Activated naive CD8-positive, alpha-beta T cell treated with anti-CD3 and anti-CD28 coated beads, Interleukin-2, amount 10 ng/mL, durations not matched to agents 7 days and 5 days (primary cell): Measurements from ENCODE around the gene SLC25A48. TPM values are rescaled to one million over a fixed set of nuclear protein-coding genes. Genes with fewer than 3 reads are reported as not detected.
"Not testable (repeated sequence)": the region's sequence is repeated elsewhere in the genome, so short reads cannot be mapped to it uniquely, and the experiment has no call there.

Source experiments
- ATAC-seq: fragments of 150-1000 bp; cut with Tn5 transposase; one replicate; pipeline ENCODE4 v1.10.0; 2021; ENCODE audit warnings: low read depth, moderate library complexity
- POLR2A ChIA-PET: fragments of 350-600 bp; sonication (Branson Sonifier 250); formaldehyde crosslinking; loops from one replicate; lab custom pipeline; 2021; ENCODE audit warnings: antibody characterized with exemption; lab: Charles Lee
- DNase-seq: peaks from one replicate; pipeline ENCODE4 v3.0.0; 2021
- H3K27ac Mint-ChIP-seq: one replicate; pipeline ENCODE4 v1.8.0; 2022; ENCODE audit warnings: mild to moderate bottlenecking, mixed read lengths
- H3K27me3 Mint-ChIP-seq: one replicate; pipeline ENCODE4 v1.8.0; 2022; ENCODE audit warnings: mild to moderate bottlenecking, moderate library complexity, mixed read lengths
- H3K36me3 Mint-ChIP-seq: one replicate; pipeline ENCODE4 v1.8.0; 2021; ENCODE audit warnings: mild to moderate bottlenecking, mixed read lengths
- H3K4me1 Mint-ChIP-seq: one replicate; pipeline ENCODE4 v1.8.0; 2021; ENCODE audit warnings: mixed read lengths
- H3K4me3 Mint-ChIP-seq: one replicate; pipeline ENCODE4 v1.8.0; 2022; ENCODE audit warnings: mild to moderate bottlenecking, moderate library complexity, mixed read lengths
- H3K9me3 Mint-ChIP-seq: one replicate; pipeline ENCODE4 v1.8.0; 2021; ENCODE audit warnings: mixed read lengths
- total RNA-seq, 2 experiments: library from RNA; stranded (reverse); gene quantifications; one replicate each; pipeline ENCODE4 v1.2.3, GENCODE V29; 2021

The SLC25A48 gene
- total RNA-seq, 2 experiments from 2014 or later: not detected

DNA sequence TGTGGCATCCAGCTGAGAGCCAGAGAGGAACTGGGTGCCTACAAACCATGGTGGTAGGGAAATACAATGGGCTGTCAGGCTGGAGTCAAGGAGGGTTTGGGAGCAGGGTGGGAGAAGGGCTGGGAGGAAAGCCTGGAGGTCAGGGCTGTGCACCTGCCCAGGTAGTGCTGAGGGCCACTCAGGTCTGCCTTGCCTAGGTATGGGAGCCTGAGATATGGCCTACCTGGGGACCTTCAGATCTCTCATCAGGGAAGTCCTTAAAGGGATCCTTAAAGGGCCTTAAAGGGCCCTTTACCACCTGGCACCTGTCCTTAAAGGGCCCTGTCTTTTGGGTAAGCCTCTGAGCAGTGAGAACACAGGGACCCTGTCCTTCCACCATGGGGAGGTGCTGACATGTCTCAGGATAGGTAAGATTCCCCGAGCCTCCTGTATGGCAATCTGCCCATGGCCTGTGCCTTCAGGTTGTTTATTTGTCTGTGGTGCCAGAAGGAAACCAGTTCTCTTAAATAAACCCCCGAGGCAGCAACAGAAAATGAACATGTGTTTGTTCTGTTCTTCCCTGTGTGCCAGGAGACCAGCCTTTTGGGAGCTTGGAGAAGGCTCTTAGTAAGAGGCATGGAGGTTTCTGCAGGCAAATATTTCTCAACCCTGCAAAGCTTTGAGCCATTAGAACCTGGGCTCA lies 23.3 kb downstream of the SLC25A48 start:
- H3K4me3 Mint-ChIP-seq: no peak overlapping the region
- H3K4me1 Mint-ChIP-seq: no peaks in the 10 kb centered on the region
- no peaks in the 10 kb centered on the region for H3K36me3 Mint-ChIP-seq
- no peak for DNase-seq
- H3K27ac Mint-ChIP-seq: no peak overlapping the region
- H3K27me3 Mint-ChIP-seq: peaks cover 8% of the 10 kb centered on the region
- no peak for ATAC-seq
- POLR2A ChIA-PET: no interaction called here
- no peaks in the 10 kb centered on the region for H3K9me3 Mint-ChIP-seq

DNA sequence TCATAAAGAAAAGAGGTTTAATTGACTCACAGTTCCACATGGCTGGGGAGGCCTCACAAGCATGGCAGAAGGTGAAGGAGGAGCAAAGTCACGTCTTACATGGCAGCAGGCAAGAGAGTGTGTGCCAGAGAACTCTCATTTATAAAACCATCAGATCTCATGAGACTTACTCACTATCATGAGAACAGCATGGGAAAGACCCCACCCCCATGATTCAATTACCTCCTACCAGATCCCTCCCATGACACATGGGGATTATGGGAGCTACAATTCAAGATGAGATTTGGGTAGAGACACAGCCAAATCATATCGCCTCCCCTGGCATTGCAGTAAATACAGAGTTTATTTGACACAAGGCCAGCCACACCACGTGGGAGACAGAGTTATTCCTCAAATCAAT lies 24.7 kb downstream of the SLC25A48 start:
- H3K4me1 Mint-ChIP-seq, H3K27me3 Mint-ChIP-seq: not testable (repeated sequence)

DNA sequence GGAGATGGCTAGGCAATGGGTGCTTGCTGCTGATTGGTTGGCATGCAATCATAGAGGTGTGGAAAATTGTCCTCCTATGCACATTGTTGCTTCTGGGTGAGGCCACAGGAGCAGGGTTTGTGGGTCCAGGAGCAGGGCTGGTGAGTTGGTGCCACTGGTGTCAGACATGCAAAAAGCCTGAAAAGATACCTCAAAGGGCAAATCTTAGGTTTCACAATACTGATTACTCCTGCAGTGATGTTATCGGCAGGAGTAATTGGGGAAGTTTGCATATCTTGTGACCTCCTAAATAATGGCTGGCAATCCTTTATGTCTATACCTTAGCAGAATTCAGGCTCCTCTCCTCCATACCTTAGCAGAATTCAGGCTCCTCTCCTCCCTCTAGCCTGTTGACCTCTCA lies 25.2 kb downstream of the SLC25A48 start:
- DNase-seq: no peak
- no peaks in the 10 kb centered on the region for H3K9me3 Mint-ChIP-seq
- no peak overlapping the region for H3K4me3 Mint-ChIP-seq
- H3K36me3 Mint-ChIP-seq: no peaks in the 10 kb centered on the region
- H3K4me1 Mint-ChIP-seq: no peaks in the 10 kb centered on the region
- ATAC-seq: no peak
- no peak overlapping the region for H3K27ac Mint-ChIP-seq
- H3K27me3 Mint-ChIP-seq: peaks cover 10% of the 10 kb centered on the region
- POLR2A ChIA-PET: no interaction called here

More for the DNA sequence above, 24.7 kb downstream of the SLC25A48 start:
- DNase-seq, H3K9me3 Mint-ChIP-seq, ATAC-seq, H3K27ac Mint-ChIP-seq, H3K36me3 Mint-ChIP-seq, POLR2A ChIA-PET, H3K4me3 Mint-ChIP-seq: not testable (repeated sequence)

DNA sequence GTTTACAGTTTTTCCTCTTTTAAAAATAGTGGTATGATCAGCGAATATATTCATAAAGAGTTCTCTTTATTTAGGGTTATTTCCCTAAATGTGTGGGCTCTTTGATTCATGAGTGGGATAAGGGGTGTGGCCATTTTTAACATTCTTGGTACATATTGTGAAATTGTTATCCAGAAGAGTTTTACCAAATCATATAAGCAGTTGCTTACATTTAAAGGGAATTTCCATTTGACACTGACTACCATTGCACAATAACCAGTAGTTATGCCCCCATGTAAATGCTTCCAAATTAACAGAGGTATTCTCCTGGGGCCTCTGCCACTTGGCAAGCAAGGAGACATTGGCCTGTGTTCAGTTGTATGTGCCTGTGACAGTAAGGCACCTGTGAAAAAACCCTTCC lies 27.2 kb downstream of the SLC25A48 start:
- peaks cover 1% of the 10 kb centered on the region for H3K27me3 Mint-ChIP-seq
- H3K9me3 Mint-ChIP-seq: no peaks in the 10 kb centered on the region
- ATAC-seq (no peak), DNase-seq (no peak)
- H3K36me3 Mint-ChIP-seq: no peaks in the 10 kb centered on the region
- H3K4me3 Mint-ChIP-seq: no peak overlapping the region
- no peak overlapping the region for H3K27ac Mint-ChIP-seq
- H3K4me1 Mint-ChIP-seq: no peaks in the 10 kb centered on the region
- POLR2A ChIA-PET: no interaction called here

DNA sequence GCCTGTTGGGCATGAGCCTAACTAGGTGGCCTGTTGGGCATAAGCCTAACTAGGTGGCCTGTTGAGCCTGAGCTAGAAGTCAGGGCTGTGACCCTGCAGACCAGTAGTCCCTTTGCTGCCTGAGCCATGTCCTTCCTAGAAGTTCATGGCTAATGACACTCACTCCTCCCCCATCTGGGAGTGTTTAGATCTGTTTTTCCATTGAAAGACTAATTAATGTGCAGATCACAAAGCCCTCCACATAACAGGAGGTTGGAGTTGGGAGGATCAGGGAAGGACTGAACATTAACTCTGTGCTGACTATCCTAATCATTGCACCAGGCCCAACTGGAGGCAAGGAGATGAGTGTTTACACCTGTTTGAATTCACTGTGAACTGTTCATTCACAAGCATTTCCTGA lies 27.6 kb downstream of the SLC25A48 start:
- DNase-seq (no peak), ATAC-seq (no peak)
- Mint-ChIP-seq H3K27me3 (peaks cover 1% of the 10 kb centered on the region), H3K36me3 (no peaks in the 10 kb centered on the region), H3K4me3 (no peak overlapping the region), H3K9me3 (no peaks in the 10 kb centered on the region), H3K4me1 (no peaks in the 10 kb centered on the region), H3K27ac (no peak overlapping the region)
- POLR2A ChIA-PET: no interaction called here

DNA sequence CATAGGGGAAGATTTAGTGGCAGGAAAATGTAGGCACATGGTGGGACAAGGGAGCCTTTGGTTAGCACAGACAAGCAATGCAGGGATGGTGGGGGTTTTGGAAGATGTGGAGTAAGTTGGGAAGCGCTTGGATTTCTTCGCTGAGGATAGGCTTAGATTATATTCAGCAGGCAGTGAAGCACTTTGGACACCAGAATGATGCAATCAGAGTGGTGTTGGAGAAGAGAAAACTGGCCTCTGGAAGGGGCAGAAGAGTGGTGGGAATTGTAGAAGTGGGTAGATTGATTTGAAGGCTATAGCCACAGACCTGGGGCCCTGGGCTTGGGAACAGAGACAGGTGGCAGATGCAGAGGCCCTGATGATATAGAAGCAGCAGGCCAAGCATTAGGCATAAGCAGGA lies 28.3 kb downstream of the SLC25A48 start:
- no peak overlapping the region for H3K4me3 Mint-ChIP-seq
- no peaks in the 10 kb centered on the region for H3K4me1 Mint-ChIP-seq
- no peak overlapping the region for H3K27ac Mint-ChIP-seq
- no peaks in the 10 kb centered on the region for H3K9me3 Mint-ChIP-seq
- no peak for ATAC-seq
- peaks cover 1% of the 10 kb centered on the region for H3K27me3 Mint-ChIP-seq
- H3K36me3 Mint-ChIP-seq: no peaks in the 10 kb centered on the region
- POLR2A ChIA-PET: no interaction called here
- no peak for DNase-seq

DNA sequence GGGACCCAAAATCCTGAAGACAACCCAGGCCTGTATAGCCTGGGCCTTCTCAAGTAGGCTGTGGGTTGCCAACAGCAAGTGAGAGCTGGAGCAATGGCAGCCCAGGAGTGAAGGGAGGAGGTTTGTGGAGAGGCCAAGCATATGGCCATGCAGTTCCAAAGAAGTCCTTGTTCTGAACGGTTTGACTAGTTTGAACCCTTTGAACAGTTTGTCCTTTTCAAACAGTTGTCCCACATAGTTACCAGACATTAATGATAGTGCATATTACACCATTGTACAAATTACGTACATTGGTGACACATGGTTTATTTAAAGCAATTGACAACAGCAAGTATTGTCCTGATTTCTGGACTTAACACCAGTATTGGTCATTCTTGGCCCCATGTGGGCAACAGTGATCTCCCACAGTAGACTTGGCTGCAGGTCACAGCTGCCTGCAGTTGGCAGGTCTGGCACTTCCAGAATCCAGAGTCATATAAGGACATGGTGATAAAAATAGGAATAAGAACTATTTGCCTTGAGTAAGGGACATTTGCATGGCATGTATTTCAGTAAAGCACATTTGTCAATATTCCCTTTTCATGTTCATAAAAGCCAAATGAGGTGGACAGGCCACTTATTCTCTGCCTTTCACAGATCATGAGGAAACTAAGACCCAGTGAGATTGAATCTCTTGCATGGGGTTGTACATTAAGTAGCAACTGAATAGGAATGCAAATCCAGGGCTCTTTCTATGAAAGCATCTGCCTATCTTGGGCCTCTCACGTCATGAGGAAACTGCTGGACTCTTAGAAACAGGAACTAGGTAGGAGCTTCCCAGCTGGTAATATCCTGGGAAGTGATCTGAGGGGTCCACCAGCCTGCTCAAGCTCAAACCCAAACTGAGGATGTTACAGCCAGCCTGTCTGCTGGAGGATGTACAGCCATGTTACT lies 30.3 kb downstream of the SLC25A48 start:
- ATAC-seq (no peak), DNase-seq (no peak)
- no peaks in the 10 kb centered on the region for H3K4me1 Mint-ChIP-seq
- no peaks in the 10 kb centered on the region for H3K36me3 Mint-ChIP-seq
- no peak overlapping the region for H3K27ac Mint-ChIP-seq
- H3K9me3 Mint-ChIP-seq: no peaks in the 10 kb centered on the region
- POLR2A ChIA-PET: no interaction called here
- no peak overlapping the region for H3K4me3 Mint-ChIP-seq
- peaks cover 4% of the 10 kb centered on the region for H3K27me3 Mint-ChIP-seq

DNA sequence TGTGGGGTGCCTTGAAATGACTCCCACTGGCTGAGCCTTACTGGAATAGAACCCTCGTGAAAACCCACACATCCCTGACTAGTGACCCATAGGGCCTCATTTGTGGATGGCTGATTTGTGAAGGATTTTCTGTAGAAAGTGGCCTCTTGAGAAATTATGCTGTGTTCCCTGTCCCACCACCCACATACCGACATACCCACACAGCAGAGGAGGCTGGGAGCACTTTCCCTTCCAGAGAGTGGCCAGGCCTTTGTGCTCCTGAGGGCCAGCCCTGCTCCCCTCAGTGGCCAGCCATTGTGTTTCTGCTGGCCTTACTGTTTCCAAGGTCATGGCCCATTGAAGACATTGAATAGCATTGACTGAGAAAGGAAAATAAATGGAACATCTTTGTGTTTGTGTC lies 31.6 kb downstream of the SLC25A48 start:
- no peaks in the 10 kb centered on the region for H3K9me3 Mint-ChIP-seq
- no peak for ATAC-seq
- no peaks in the 10 kb centered on the region for H3K36me3 Mint-ChIP-seq
- H3K4me1 Mint-ChIP-seq: no peaks in the 10 kb centered on the region
- no peak for DNase-seq
- no peak overlapping the region for H3K4me3 Mint-ChIP-seq
- peaks cover 4% of the 10 kb centered on the region for H3K27me3 Mint-ChIP-seq
- H3K27ac Mint-ChIP-seq: no peak overlapping the region
- POLR2A ChIA-PET: no interaction called here

DNA sequence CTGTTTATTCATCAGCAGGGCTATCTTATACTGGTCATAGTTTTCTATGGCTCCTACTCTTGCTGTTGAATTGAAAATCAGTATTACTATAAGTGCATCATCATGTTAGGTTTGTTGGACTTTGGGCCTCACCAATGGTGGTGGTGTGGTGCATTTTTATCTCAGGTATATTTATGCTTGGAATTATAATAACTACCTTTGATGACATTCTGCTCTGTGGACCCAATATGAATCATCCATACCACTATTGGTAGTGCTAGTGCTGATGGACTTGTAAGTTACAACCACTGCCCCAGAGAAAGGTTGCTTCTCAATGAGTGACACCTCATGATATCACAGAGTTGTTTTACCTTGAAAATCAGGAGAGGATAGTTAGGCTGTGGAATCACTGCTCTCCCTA lies 33.1 kb downstream of the SLC25A48 start:
- POLR2A ChIA-PET: no interaction called here
- H3K27ac Mint-ChIP-seq: no peak overlapping the region

DNA sequence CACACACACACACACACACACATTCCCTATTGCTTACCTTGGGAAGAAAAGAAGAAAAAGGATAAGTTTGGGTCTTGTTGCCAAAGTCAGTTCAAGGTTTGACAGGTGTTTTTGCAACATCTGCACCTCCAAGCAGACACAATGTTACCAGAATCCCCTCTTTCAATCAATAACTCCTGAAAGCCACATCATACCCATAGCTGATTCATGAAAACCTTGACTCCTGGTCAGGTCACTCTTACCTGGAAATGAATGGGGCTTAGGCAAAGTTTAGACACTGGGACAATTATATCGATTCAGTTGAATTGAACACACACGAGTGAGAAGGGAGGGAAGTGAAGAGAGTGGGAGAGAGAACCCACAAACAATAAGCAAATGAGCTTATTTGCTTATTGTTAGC lies 34.2 kb downstream of the SLC25A48 start:
- Mint-ChIP-seq H3K36me3 (no peaks in the 10 kb centered on the region), H3K4me3 (no peak overlapping the region), H3K27me3 (peaks cover 4% of the 10 kb centered on the region), H3K9me3 (no peaks in the 10 kb centered on the region), H3K27ac (no peak overlapping the region), H3K4me1 (no peaks in the 10 kb centered on the region)
- POLR2A ChIA-PET: no interaction called here
- ATAC-seq (no peak), DNase-seq (no peak)

More for the DNA sequence above, 33.1 kb downstream of the SLC25A48 start:
- Mint-ChIP-seq H3K4me1 (no peaks in the 10 kb centered on the region), H3K36me3 (no peaks in the 10 kb centered on the region), H3K9me3 (no peaks in the 10 kb centered on the region), H3K27me3 (peaks cover 4% of the 10 kb centered on the region), H3K4me3 (no peak overlapping the region)
- DNase-seq (no peak), ATAC-seq (no peak)

DNA sequence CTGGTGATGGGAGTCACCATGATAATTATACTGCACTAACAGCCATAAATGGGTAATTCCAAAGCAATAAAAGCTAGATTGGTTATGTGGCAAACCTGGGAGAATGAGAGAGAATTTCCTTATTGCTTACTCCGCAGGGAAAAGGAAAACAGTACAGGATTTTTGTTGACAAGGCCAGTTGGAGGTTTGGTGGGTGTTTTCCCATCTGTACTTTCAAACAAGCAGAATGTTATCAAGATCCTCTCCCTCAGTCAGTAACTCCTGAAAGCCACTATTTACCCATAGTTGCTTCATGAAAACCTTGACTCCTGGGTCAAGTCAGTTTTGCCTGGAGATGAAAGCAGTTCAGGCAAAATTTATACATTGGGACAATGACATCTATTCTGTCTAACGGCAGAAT lies 34.8 kb downstream of the SLC25A48 start:
- DNase-seq: no peak
- ATAC-seq: no peak
- Mint-ChIP-seq H3K4me3 (no peak overlapping the region), H3K36me3 (no peaks in the 10 kb centered on the region), H3K27ac (no peak overlapping the region), H3K27me3 (peaks cover 4% of the 10 kb centered on the region), H3K9me3 (no peaks in the 10 kb centered on the region), H3K4me1 (no peaks in the 10 kb centered on the region)
- POLR2A ChIA-PET: no interaction called here

DNA sequence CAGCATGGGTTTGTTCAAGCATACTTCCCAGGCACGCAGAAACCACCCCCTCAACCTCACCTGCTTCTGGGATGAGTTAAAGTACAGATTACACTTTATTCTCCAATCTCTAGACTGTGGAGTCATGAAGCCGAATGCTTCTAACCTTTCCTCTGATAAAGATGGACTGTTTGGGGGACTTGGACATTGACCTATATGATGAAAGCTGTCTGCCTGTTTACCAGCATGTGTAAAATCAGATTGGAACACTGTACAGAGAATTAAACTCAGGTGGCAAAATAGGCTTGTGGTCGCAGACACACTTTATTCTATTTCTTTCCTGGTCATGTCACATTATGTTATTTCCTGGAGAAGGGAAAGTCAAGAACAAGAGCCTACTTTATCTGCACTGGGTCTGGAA lies 35.5 kb downstream of the SLC25A48 start:
- Mint-ChIP-seq H3K27ac (no peak overlapping the region), H3K4me1 (no peaks in the 10 kb centered on the region), H3K9me3 (no peaks in the 10 kb centered on the region), H3K27me3 (peaks cover 3% of the 10 kb centered on the region), H3K4me3 (no peak overlapping the region), H3K36me3 (no peaks in the 10 kb centered on the region)
- POLR2A ChIA-PET: no interaction called here
- ATAC-seq (no peak), DNase-seq (no peak)

DNA sequence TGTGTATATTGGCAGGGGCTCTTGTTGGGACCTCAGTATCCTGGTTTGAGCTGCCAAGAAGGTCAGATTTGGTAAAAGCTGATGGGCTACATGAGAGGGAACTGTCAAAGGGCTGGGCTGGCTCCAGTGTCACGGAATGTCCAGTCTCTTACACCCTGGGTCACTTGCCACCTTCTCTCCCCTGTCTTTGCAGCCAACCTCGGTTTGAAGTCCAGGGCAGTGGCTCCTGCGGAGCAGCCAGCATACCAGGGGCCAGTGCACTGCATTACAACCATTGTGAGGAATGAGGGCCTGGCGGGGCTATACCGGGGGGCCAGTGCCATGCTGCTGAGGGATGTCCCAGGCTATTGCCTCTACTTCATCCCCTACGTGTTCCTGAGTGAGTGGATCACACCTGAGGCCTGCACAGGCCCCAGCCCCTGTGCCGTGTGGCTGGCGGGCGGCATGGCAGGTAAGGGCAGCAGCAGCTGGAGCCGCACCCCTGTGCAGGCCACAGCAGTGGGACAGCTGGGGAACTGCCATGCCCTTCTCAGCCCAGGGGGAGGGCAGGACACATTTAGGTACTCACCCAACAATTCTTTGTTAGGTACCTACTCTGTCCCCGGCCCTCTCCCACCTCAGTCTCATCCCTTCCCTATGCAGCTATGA lies 36.9 kb downstream of the SLC25A48 start:
- H3K4me1 Mint-ChIP-seq: no peaks in the 10 kb centered on the region
- H3K27ac Mint-ChIP-seq: no peak overlapping the region
- POLR2A ChIA-PET: no interaction called here
- no peaks in the 10 kb centered on the region for H3K9me3 Mint-ChIP-seq
- no peaks in the 10 kb centered on the region for H3K36me3 Mint-ChIP-seq
- H3K27me3 Mint-ChIP-seq: peaks cover 4% of the 10 kb centered on the region
- ATAC-seq: no peak
- no peak overlapping the region for H3K4me3 Mint-ChIP-seq
- DNase-seq: no peak
